Measurements from ENCODE around the gene GTF3C4. TPM values are rescaled to one million over a fixed set of nuclear protein-coding genes. Genes with fewer than 3 reads are reported as not detected.

The GTF3C4 gene
- total and polyA plus RNA-seq, 2 donors (not counting 1 experiment from before 2014, with no cell fraction given), result 6.8 to 11.4 TPM

DNA sequence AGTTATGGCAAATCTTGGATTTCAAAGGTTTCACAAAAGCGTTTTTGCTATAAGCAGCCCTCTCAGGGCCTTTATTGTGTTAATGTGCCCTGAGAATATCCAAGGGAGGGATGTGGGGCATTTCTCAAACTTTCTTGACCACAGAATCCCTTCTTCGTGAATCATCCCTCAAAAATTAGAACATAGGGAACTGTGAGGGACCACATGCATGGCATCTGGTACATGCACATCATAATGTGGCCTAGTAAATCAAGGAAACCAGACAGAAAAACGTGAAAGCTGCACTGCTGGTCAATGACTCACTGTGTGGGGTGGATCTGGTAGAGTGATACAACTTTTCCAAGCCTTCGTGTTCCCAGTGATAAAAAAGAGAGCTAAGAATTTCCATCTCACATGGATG, 22.9 kb upstream of the GTF3C4 start:
- no peaks in the 10 kb centered on the region for H3K9me3 ChIP-seq (ENCODE audit: control insufficient read depth, insufficient read depth, low read depth, low read length)
- no peaks in the 10 kb centered on the region for H4K20me1 ChIP-seq (ENCODE audit: control insufficient read depth, extremely low read depth, insufficient read depth, low read length)
- H3K27ac ChIP-seq (ENCODE audit: insufficient read depth, low read length), result peak overlapping the region; percentile 80
- peaks cover 12% of the 10 kb centered on the region for H3K36me3 ChIP-seq (ENCODE audit: control insufficient read depth, insufficient read depth, low read length)
- TF ChIP-seq, protein P1, sequence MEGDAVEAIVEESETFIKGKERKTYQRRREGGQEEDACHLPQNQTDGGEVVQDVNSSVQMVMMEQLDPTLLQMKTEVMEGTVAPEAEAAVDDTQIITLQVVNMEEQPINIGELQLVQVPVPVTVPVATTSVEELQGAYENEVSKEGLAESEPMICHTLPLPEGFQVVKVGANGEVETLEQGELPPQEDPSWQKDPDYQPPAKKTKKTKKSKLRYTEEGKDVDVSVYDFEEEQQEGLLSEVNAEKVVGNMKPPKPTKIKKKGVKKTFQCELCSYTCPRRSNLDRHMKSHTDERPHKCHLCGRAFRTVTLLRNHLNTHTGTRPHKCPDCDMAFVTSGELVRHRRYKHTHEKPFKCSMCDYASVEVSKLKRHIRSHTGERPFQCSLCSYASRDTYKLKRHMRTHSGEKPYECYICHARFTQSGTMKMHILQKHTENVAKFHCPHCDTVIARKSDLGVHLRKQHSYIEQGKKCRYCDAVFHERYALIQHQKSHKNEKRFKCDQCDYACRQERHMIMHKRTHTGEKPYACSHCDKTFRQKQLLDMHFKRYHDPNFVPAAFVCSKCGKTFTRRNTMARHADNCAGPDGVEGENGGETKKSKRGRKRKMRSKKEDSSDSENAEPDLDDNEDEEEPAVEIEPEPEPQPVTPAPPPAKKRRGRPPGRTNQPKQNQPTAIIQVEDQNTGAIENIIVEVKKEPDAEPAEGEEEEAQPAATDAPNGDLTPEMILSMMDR (conservative IDR thresholded peaks at IDR 0.05 in 1 of 2, IDR thresholded peaks at IDR 0.05 in 1 of 2; ENCODE audit: low read depth in 1 of 2, low read length in 2 of 2), result no peak
- no peak for TF ChIP-seq EZH2 (IDR thresholded peaks at IDR 0.05; ENCODE audit: low read length, missing control alignments)
- peak; percentile 99 for DNase-seq (ENCODE audit: low read depth in 2 of 2)
- H3K79me2 ChIP-seq (ENCODE audit: control insufficient read depth, insufficient read depth, low read length), result no peaks in the 10 kb centered on the region
- H3K4me1 ChIP-seq (ENCODE audit: control insufficient read depth, extremely low read depth, insufficient read depth, low read length), result peaks cover 12% of the 10 kb centered on the region
- H3K4me2 ChIP-seq (ENCODE audit: extremely low read depth, insufficient read depth, low read length), result peak overlapping the region; percentile 63
- no peaks in the 10 kb centered on the region for H3K27me3 ChIP-seq (ENCODE audit: control insufficient read depth, insufficient read depth, low read length)
- no peak overlapping the region for H2AFZ ChIP-seq (ENCODE audit: low read length)
- H3K9ac ChIP-seq (ENCODE audit: insufficient read depth, low read length), result no peak overlapping the region
- H3K4me3 ChIP-seq (replicated peaks in 1 of 4; ENCODE audit: control extremely low read depth in 1 of 4, insufficient read depth in 1 of 4, low read depth in 3 of 4, low read length in 4 of 4), result no peak overlapping the region

DNA sequence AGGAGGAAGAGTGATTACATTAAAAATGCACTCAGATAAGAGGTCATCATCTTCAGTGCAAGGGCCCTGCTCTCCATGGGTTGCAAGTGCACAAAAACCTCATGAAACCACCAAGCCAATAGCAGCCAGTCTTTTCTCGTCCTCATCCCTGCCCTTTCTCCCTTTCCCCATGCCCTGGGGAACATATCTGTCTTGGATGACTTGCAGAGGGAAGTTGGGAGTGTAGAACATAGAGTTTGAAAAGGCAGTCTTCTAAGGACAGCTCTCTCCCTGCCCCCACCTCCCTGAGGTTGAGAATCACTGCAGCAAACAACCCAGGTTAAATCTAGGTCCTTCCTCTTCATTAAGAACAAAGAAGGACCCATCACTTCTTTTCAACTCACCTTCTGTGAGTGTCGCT, 22.5 kb upstream of the GTF3C4 start:
- Histone ChIP-seq H3K4me3 (replicated peaks in 1 of 4; ENCODE audit: control extremely low read depth in 1 of 4, insufficient read depth in 1 of 4, low read depth in 3 of 4, low read length in 4 of 4) (peak overlapping the region in 1 of 4 experiments; percentile 11), H3K4me1 (ENCODE audit: control insufficient read depth, extremely low read depth, insufficient read depth, low read length) (peaks cover 12% of the 10 kb centered on the region), H3K9me3 (ENCODE audit: control insufficient read depth, insufficient read depth, low read depth, low read length) (no peaks in the 10 kb centered on the region), H3K9ac (ENCODE audit: insufficient read depth, low read length) (no peak overlapping the region), H3K27me3 (ENCODE audit: control insufficient read depth, insufficient read depth, low read length) (no peaks in the 10 kb centered on the region), H3K36me3 (ENCODE audit: control insufficient read depth, insufficient read depth, low read length) (peaks cover 12% of the 10 kb centered on the region), H3K27ac (ENCODE audit: insufficient read depth, low read length) (peak overlapping the region; percentile 80), H2AFZ (ENCODE audit: low read length) (no peak overlapping the region), H3K4me2 (ENCODE audit: extremely low read depth, insufficient read depth, low read length) (peak overlapping the region; percentile 63), H3K79me2 (ENCODE audit: control insufficient read depth, insufficient read depth, low read length) (no peaks in the 10 kb centered on the region), H4K20me1 (ENCODE audit: control insufficient read depth, extremely low read depth, insufficient read depth, low read length) (no peaks in the 10 kb centered on the region)
- peak in 1 of 2 donors; percentile 70 for DNase-seq (ENCODE audit: low read depth in 2 of 2)
- TF ChIP-seq, protein P1 (conservative IDR thresholded peaks at IDR 0.05 in 1 of 2, IDR thresholded peaks at IDR 0.05 in 1 of 2; ENCODE audit: low read depth in 1 of 2, low read length in 2 of 2), result no peak
- TF ChIP-seq EZH2 (IDR thresholded peaks at IDR 0.05; ENCODE audit: low read length, missing control alignments), result no peak

DNA sequence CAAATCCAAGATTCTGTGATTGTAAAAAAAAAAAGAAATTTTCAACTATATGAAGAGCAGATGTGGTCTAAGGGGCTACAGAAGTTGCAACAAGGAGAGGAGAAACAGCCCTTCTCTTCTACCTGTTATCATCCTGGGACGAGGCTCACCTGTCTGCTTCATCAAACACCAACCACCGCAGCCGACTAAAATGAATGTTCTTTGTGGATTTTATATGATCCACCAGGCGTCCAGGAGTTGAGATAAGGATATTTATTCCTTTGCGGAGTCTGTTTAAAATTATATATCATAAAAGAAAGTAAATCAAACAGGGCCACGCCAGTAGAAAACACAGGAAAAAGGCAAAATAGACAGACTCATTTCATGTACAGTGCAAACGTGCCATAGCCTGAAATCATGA, 22.0 kb upstream of the GTF3C4 start:
- Histone ChIP-seq H3K27ac (ENCODE audit: insufficient read depth, low read length) (peak overlapping the region; percentile 80), H3K4me3 (replicated peaks in 1 of 4; ENCODE audit: control extremely low read depth in 1 of 4, insufficient read depth in 1 of 4, low read depth in 3 of 4, low read length in 4 of 4) (no peak overlapping the region), H3K36me3 (ENCODE audit: control insufficient read depth, insufficient read depth, low read length) (peaks cover 10% of the 10 kb centered on the region), H3K9ac (ENCODE audit: insufficient read depth, low read length) (no peak overlapping the region), H2AFZ (ENCODE audit: low read length) (no peak overlapping the region), H4K20me1 (ENCODE audit: control insufficient read depth, extremely low read depth, insufficient read depth, low read length) (no peaks in the 10 kb centered on the region), H3K27me3 (ENCODE audit: control insufficient read depth, insufficient read depth, low read length) (no peaks in the 10 kb centered on the region), H3K4me2 (ENCODE audit: extremely low read depth, insufficient read depth, low read length) (no peak overlapping the region), H3K79me2 (ENCODE audit: control insufficient read depth, insufficient read depth, low read length) (no peaks in the 10 kb centered on the region), H3K4me1 (ENCODE audit: control insufficient read depth, extremely low read depth, insufficient read depth, low read length) (peaks cover 12% of the 10 kb centered on the region), H3K9me3 (ENCODE audit: control insufficient read depth, insufficient read depth, low read depth, low read length) (no peaks in the 10 kb centered on the region)
- DNase-seq (ENCODE audit: low read depth in 2 of 2), result no peak
- no peak for TF ChIP-seq EZH2 (IDR thresholded peaks at IDR 0.05; ENCODE audit: low read length, missing control alignments)
- TF ChIP-seq, protein P1 (conservative IDR thresholded peaks at IDR 0.05 in 1 of 2, IDR thresholded peaks at IDR 0.05 in 1 of 2; ENCODE audit: low read depth in 1 of 2, low read length in 2 of 2), result no peak
